ENCODE measurements around the gene PAX5.

PAX5 gene

DNA sequence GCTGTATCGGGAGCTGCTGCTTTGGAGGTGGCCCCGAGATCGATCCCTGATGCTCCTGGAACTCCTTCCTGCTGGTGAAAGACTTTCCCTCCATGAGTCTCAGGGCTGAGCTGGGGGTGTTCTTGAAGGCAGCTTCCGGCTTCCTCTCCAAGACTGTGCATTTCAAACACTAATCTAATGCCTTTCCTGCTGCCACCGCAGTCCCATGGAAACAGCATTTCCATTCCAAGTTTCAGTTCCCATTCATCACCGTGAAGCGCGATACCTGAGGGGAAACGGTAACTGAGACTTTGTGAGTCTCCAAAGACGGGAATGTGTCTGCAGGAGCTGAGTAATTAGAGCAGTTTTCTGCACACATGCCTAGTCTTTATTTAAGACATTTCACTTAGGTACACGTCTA, 230.1 kb downstream of the PAX5 start (continued):
- TF ChIP-seq ZNF560 (tag by site-specific recombination; IDR thresholded peaks at IDR 0.05; ENCODE audit: borderline replicate concordance): no peak
- no peak for TF ChIP-seq ZBTB8A (tag by site-specific recombination; IDR thresholded peaks at IDR 0.05)
- TF ChIP-seq, protein P1, sequence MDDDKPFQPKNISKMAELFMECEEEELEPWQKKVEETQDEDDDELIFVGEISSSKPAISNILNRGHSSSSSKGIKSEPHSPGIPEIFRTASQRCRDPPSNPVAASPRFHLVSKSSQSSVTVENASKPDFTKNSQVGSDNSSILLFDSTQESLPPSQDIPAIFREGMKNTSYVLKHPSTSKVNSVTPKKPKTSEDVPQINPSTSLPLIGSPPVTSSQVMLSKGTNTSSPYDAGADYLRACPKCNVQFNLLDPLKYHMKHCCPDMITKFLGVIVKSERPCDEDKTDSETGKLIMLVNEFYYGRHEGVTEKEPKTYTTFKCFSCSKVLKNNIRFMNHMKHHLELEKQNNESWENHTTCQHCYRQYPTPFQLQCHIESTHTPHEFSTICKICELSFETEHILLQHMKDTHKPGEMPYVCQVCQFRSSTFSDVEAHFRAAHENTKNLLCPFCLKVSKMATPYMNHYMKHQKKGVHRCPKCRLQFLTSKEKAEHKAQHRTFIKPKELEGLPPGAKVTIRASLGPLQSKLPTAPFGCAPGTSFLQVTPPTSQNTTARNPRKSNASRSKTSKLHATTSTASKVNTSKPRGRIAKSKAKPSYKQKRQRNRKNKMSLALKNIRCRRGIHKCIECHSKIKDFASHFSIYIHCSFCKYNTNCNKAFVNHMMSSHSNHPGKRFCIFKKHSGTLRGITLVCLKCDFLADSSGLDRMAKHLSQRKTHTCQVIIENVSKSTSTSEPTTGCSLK (tag by site-specific recombination; IDR thresholded peaks at IDR 0.05): no peak
- TF ChIP-seq KLF16 (tag by site-specific recombination; IDR thresholded peaks at IDR 0.05): no peak
- TF ChIP-seq ZNF335 (tag by site-specific recombination; conservative IDR thresholded peaks at IDR 0.05): no peak
- no peak for TF ChIP-seq ZNF664 (tag by site-specific recombination; IDR thresholded peaks at IDR 0.05)

DNA sequence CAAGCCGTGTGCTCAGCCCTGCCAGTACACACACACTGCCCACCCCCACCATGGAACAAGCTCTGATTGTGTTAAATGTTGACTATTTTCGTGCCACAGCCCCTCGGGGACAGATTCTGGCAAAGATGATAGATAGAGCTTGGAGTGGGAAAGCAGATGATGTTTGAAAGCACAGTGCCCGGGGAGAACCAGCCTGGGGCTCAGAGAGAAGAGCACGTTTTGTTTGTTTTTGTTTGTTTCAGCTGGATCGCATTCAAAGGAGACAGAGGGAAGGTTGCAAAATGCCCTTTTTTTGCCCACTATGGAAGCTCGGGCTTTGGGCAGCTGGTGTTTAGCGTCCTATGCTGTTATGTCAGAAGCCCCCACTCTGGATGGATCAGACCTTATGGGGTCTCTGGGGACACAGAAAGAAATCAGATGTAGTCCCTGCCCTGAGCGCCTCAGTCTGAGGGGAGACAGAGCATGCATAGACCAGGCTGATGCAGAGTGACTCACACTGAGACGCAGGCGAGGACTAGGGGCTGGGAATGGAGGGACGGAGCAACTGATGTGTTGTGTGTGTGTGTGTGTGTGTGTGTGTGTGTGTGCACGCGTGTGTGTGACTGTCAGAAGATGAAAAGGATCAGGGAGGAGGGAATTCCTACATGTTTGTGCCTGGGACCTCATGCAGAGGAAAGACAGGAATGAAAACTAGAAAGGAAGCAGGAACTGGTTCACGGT, 231.7 kb downstream of the PAX5 start:
- ChIA-PET POLR2A (no interaction called here), CTCF (interaction anchor here (0.8 kb wide), 1 partner anchor 12 kb away, joined by 6 read pairs; no protein-coding TSS in a partner anchor)
- H3K9me3 ChIP-seq (ENCODE audit: control insufficient read depth, insufficient read depth, low read depth, low read length): no peaks in the 10 kb centered on the region
- H3K27ac ChIP-seq (ENCODE audit: extremely low read depth, low read depth, low read length): no peak overlapping the region
- H3K4me3 ChIP-seq (ENCODE audit: low read depth, low read length): no peak overlapping the region
- no peaks in the 10 kb centered on the region for H3K4me1 ChIP-seq (ENCODE audit: control insufficient read depth, insufficient read depth, low read length)
- H3K36me3 ChIP-seq (ENCODE audit: control insufficient read depth in 2 of 2, insufficient read depth in 1 of 2, low read length in 2 of 2): no peaks in the 10 kb centered on the region
- TF ChIP-seq ZBTB7A (tag by site-specific recombination; IDR thresholded peaks at IDR 0.05; ENCODE audit: low read depth): no peak
- TF ChIP-seq, protein P2, sequence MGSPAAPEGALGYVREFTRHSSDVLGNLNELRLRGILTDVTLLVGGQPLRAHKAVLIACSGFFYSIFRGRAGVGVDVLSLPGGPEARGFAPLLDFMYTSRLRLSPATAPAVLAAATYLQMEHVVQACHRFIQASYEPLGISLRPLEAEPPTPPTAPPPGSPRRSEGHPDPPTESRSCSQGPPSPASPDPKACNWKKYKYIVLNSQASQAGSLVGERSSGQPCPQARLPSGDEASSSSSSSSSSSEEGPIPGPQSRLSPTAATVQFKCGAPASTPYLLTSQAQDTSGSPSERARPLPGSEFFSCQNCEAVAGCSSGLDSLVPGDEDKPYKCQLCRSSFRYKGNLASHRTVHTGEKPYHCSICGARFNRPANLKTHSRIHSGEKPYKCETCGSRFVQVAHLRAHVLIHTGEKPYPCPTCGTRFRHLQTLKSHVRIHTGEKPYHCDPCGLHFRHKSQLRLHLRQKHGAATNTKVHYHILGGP (tag by site-specific recombination; IDR thresholded peaks at IDR 0.05): no peak
- TF ChIP-seq ZBTB17 (tag by site-specific recombination; IDR thresholded peaks at IDR 0.05): peak; percentile 92
- TF ChIP-seq, protein P3, sequence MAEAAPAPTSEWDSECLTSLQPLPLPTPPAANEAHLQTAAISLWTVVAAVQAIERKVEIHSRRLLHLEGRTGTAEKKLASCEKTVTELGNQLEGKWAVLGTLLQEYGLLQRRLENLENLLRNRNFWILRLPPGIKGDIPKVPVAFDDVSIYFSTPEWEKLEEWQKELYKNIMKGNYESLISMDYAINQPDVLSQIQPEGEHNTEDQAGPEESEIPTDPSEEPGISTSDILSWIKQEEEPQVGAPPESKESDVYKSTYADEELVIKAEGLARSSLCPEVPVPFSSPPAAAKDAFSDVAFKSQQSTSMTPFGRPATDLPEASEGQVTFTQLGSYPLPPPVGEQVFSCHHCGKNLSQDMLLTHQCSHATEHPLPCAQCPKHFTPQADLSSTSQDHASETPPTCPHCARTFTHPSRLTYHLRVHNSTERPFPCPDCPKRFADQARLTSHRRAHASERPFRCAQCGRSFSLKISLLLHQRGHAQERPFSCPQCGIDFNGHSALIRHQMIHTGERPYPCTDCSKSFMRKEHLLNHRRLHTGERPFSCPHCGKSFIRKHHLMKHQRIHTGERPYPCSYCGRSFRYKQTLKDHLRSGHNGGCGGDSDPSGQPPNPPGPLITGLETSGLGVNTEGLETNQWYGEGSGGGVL (tag by site-specific recombination; IDR thresholded peaks at IDR 0.05): peak; percentile 74
- no peak for TF ChIP-seq ZNF16 (tag by site-specific recombination; IDR thresholded peaks at IDR 0.05; ENCODE audit: low read depth)
- TF ChIP-seq, protein P4, sequence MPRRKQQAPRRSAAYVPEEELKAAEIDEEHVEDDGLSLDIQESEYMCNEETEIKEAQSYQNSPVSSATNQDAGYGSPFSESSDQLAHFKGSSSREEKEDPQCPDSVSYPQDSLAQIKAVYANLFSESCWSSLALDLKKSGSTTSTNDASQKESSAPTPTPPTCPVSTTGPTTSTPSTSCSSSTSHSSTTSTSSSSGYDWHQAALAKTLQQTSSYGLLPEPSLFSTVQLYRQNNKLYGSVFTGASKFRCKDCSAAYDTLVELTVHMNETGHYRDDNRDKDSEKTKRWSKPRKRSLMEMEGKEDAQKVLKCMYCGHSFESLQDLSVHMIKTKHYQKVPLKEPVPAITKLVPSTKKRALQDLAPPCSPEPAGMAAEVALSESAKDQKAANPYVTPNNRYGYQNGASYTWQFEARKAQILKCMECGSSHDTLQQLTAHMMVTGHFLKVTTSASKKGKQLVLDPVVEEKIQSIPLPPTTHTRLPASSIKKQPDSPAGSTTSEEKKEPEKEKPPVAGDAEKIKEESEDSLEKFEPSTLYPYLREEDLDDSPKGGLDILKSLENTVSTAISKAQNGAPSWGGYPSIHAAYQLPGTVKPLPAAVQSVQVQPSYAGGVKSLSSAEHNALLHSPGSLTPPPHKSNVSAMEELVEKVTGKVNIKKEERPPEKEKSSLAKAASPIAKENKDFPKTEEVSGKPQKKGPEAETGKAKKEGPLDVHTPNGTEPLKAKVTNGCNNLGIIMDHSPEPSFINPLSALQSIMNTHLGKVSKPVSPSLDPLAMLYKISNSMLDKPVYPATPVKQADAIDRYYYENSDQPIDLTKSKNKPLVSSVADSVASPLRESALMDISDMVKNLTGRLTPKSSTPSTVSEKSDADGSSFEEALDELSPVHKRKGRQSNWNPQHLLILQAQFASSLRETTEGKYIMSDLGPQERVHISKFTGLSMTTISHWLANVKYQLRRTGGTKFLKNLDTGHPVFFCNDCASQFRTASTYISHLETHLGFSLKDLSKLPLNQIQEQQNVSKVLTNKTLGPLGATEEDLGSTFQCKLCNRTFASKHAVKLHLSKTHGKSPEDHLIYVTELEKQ (tag by site-specific recombination; IDR thresholded peaks at IDR 0.05; ENCODE audit: borderline replicate concordance): no peak
- no peak for TF ChIP-seq ZFHX2 (tag by site-specific recombination; conservative IDR thresholded peaks at IDR 0.05)
- TF ChIP-seq ZNF391 (tag by site-specific recombination; IDR thresholded peaks at IDR 0.05; ENCODE audit: borderline replicate concordance, low read depth): no peak
- TF ChIP-seq ZNF677 (tag by site-specific recombination; IDR thresholded peaks at IDR 0.05): no peak
- TF ChIP-seq, protein P5, sequence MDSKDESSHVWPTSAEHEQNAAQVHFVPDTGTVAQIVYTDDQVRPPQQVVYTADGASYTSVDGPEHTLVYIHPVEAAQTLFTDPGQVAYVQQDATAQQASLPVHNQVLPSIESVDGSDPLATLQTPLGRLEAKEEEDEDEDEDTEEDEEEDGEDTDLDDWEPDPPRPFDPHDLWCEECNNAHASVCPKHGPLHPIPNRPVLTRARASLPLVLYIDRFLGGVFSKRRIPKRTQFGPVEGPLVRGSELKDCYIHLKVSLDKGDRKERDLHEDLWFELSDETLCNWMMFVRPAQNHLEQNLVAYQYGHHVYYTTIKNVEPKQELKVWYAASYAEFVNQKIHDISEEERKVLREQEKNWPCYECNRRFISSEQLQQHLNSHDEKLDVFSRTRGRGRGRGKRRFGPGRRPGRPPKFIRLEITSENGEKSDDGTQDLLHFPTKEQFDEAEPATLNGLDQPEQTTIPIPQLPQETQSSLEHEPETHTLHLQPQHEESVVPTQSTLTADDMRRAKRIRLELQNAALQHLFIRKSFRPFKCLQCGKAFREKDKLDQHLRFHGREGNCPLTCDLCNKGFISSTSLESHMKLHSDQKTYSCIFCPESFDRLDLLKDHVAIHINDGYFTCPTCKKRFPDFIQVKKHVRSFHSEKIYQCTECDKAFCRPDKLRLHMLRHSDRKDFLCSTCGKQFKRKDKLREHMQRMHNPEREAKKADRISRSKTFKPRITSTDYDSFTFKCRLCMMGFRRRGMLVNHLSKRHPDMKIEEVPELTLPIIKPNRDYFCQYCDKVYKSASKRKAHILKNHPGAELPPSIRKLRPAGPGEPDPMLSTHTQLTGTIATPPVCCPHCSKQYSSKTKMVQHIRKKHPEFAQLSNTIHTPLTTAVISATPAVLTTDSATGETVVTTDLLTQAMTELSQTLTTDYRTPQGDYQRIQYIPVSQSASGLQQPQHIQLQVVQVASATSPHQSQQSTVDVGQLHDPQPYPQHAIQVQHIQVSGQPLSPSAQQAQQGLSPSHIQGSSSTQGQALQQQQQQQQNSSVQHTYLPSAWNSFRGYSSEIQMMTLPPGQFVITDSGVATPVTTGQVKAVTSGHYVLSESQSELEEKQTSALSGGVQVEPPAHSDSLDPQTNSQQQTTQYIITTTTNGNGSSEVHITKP (tag by site-specific recombination; IDR thresholded peaks at IDR 0.05): peak; percentile 73
- TF ChIP-seq, protein P6, sequence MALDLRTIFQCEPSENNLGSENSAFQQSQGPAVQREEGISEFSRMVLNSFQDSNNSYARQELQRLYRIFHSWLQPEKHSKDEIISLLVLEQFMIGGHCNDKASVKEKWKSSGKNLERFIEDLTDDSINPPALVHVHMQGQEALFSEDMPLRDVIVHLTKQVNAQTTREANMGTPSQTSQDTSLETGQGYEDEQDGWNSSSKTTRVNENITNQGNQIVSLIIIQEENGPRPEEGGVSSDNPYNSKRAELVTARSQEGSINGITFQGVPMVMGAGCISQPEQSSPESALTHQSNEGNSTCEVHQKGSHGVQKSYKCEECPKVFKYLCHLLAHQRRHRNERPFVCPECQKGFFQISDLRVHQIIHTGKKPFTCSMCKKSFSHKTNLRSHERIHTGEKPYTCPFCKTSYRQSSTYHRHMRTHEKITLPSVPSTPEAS (tag by site-specific recombination; IDR thresholded peaks at IDR 0.05): peak; percentile 90
- 0 out of 2 replicates have a peak, but pooled peaks have one; percentile 28 for TF ChIP-seq ZBTB21 (tag by site-specific recombination; IDR thresholded peaks at IDR 0.05)
- TF ChIP-seq, protein P7, sequence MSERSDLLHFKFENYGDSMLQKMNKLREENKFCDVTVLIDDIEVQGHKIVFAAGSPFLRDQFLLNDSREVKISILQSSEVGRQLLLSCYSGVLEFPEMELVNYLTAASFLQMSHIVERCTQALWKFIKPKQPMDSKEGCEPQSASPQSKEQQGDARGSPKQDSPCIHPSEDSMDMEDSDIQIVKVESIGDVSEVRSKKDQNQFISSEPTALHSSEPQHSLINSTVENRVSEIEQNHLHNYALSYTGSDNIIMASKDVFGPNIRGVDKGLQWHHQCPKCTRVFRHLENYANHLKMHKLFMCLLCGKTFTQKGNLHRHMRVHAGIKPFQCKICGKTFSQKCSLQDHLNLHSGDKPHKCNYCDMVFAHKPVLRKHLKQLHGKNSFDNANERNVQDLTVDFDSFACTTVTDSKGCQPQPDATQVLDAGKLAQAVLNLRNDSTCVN (tag by site-specific recombination; optimal IDR thresholded peaks at IDR 0.05): no peak
- 0 out of 2 replicates have a peak, but pooled peaks have one; percentile 20 for TF ChIP-seq ZNF473 (tag by site-specific recombination; IDR thresholded peaks at IDR 0.05)

All from HEK293 (cell line).